Stimulated activated CD4-positive, alpha-beta T cell treated with anti-CD3 and anti-CD28 coated beads, Interleukin-1b, Interleukin-23, amount 100 ng/mL, for 24 hours (primary cell): ENCODE data around the gene VWC2.

Source experiments
- DNase-seq, 4 experiments: peaks; one replicate each; pipeline ENCODE4 v3.0.0-alpha.2; 2020; ENCODE audit warnings: low read depth in 4 of 4, low spot score in 1 of 4

Gene VWC2

GRCh38 chr7:49773218-49773935 lies at the start of gene VWC2:
Gene VWC2 (plus strand): TSS chr7:49773638. CDS start chr7:49775436, 1,798 bp downstream.
- DNase-seq: no peak

DNA sequence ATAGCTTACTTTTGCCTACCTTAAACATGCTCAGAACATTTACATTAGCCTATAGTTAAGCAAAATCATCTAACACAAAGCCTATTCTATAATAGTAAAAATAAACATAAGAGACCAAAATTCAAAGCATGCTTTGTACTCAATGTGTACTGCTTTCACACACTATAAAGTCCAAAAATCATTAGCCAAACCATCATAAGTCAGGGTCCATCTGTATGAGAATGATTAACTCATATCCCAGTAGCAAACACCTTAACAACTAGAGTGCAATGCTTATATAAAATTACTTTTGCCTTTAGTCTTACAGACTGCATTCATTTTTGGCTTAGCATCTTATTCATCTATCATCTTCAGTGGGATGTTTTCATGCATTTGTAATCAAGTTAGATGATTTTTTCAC lies 49.4 kb upstream of the VWC2 start:
- no peak for DNase-seq

DNA sequence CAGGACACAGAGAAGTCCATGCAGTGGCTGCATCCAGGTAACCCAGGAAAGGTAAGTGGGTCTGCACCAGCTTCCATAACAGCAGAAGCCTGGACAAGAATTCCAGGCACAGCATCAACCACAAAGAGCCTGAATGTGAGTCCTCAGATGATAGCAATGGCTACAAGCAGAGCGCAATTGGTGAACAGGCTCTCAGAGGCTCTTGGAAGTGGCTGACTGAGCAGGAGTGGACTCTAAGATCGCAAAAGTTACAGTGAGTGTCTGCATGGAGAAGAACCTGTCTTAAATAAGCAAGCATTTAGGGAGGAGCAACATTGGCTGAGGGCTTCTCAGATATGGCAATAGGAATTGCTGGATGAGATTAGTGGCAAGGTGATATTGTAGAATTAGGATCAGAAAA lies 41.6 kb upstream of the VWC2 start:
- no peak for DNase-seq

GRCh38 chr7:49762666-49763065 lies 10.8 kb upstream of the VWC2 start:
- DNase-seq: no peak

DNA sequence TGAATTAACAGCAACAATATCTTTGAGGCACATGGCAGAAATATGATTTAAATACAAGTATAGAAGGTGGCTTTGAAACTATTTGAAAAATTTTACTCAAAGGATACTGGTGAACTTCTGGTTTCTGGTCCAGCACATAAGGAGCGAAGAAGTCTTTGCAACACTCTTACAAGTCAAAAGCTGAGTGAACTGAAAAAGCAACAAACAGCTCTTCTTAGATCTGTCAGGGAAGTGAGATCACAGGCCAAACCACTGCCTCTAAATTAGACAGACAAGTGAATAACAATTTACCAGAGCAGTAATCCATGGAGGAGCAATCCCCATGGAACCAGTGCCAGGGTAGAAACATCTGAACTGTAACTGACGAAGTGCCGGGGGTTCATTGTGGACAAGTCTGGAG lies 9.6 kb upstream of the VWC2 start:
- DNase-seq: no peak

- no peak for DNase-seq
These were observed 6.5 kb upstream of the VWC2 start for GRCh38 chr7:49766966-49767365.

DNA sequence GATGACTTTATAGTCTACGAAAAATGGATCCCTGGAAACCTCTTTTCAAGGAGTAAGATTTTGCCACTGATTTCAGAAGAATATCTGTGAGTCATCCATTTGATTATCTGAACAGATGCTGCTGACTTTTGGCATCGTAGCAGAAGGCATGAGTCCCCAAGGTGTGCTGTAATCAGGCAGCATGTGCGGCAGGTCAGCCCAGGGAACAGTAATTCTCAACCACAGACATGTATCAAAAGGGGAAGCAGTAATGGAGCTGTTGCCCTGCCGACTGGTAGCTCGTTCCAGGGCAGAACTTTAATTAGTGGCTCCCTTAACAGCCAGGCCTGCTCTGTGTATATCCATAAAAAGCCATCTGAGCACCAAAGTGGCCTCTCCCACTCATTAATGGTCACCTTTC lies 5.7 kb upstream of the VWC2 start:
- DNase-seq: no peak

GRCh38 chr7:49768254-49768653 lies 5.2 kb upstream of the VWC2 start:
- DNase-seq: no peak

DNA sequence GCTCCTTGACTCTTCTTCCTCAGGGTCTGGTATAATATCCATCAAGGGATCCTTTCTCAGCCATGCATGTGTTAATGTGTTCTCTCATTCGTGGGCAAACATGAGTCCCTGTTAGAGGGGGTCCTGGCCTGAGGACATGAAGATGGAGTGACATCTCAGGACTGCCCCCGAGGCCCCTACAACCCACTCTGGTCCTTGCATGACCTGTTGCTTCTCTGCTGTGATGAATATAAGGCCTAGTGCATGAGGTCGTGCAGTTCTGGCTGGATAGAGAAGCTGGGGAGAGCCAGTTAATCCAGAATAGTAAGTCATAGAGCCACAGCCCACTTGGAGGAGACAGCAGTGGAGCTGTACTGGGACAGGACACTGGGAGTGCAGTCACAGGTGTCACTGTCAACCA lies 4.6 kb upstream of the VWC2 start:
- no peak for DNase-seq

GRCh38 chr7:49769285-49769857 lies 4.1 kb upstream of the VWC2 start:
- no peak for DNase-seq

- DNase-seq: no peak
These were observed 2.6 kb upstream of the VWC2 start for GRCh38 chr7:49770838-49771237.

DNA sequence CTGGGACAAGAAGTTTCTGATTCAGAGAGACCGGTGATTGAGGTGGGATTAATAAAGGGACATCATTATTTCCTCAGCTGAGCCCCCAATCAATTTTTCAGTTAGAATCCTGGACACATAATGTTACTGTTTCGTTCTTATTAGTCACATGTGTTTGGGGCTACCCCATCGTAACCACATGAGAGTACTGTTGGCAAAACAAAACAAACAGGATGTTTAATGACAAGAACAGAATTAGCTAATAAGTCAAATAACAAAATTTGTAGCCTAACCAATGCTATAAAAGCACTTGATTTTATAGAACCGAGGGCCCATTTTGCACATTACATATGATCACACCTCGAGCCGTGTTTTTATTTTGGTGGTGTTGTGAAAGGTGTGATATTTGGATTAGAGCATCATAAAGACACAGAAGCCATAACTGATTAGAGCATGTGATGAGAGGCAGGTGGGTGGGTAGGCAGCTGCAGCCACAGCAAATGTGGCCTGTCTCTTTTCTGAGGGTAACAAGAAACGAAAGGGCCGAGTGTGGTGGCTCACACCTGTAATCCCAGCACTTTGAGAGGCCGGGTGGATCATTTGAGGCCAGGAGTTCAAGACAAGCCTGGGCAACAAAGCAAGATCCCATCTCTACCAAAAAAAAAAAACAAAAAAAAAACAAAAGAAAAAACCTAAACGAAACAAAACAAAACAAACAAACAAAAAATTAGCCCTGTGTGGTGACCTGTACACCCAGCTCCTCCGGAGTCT lies 1.8 kb upstream of the VWC2 start:
- DNase-seq: no peak

- DNase-seq: no peak
These were observed 571 bp upstream of the VWC2 start for GRCh38 chr7:49772916-49773217.

DNA sequence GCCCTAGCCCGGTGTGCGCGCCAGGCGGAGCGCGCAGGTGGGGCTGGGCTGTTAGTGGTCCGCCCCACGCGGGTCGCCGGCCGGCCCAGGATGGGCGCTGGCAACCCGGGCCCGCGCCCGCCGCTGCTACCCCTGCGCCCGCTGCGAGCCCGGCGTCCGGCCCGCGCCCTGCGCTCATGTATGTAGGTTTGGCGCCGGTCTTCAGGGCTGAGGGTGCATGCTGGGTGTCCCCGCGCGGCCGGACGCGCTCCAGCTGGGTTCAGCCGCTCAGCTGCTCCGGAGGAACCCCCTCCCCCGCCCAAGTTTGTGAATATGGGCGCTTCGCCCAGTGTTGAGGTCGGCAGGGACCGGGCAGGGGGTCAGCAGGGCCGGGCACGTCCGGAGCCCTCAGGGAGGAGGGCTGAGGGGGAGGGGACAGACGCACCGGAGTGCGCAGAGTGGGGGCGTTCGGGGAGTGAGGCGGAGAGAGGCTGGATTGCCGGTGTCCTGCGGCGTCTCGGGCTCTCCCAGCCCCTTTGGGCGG lies 559 bp downstream of the VWC2 start:
- DNase-seq: no peak

GRCh38 chr7:49774459-49775064 lies 1.1 kb downstream of the VWC2 start:
- DNase-seq: no peak

DNA sequence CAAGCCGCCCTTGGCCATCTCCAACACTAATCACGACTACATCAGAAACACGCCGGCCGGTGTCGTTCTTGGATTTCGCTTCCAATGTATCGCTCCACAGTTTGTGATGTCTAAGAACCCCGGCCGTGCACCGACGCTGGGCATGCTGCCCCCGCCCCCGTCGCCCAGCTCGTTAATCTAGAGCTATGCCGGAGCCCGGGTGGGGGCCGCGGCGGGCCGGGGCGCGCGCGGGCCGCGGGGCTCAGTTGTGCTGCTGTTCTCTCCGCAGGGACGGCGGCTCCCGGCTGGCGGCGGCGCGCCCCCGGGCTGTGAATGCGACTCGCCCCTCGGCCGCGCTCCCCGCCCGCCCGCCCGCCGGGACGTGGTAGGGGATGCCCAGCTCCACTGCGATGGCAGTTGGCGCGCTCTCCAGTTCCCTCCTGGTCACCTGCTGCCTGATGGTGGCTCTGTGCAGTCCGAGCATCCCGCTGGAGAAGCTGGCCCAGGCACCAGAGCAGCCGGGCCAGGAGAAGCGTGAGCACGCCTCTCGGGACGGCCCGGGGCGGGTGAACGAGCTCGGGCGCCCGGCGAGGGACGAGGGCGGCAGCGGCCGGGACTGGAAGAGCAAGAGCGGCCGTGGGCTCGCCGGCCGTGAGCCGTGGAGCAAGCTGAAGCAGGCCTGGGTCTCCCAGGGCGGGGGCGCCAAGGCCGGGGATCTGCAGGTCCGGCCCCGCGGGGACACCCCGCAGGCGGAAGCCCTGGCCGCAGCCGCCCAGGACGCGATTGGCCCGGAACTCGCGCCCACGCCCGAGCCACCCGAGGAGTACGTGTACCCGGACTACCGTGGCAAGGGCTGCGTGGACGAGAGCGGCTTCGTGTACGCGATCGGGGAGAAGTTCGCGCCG lies 1.9 kb downstream of the VWC2 start:
- DNase-seq: no peak

DNA sequence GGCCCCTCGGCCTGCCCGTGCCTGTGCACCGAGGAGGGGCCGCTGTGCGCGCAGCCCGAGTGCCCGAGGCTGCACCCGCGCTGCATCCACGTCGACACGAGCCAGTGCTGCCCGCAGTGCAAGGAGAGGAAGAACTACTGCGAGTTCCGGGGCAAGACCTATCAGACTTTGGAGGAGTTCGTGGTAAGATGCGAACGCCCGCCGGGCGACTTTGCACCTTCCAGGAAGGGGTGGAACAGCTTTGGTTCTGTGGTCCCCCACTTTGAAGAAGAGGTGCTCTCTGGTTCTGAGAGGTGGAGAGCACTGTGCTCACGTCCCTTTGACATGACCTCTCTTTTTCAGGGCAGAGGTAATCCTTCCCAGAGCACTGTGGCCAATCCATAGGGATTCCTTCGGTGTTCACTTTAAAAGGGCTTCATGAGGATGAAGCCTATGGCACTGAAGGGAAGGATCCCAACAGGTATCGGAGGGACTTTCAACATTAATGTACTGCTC lies 2.6 kb downstream of the VWC2 start:
- DNase-seq: no peak

DNA sequence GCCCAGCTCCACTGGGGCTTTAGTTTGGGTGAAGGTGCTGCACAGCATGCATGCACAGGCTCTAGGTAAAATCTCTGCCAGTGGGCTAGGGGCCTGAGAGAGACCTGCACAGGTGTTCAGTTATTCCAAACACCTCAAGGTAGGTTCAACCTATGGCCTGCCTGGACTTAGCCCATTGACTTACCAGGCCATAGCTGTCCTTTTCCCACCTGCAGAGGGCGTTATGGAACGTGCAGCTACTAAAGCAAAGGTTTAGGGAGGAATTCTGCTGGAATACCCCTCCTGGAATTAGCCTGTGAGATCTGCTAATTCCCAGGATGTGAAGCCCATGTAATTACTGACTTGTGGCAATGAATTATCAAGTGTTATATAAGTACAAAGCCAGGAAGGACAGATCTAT lies 3.6 kb downstream of the VWC2 start:
- no peak for DNase-seq

DNA sequence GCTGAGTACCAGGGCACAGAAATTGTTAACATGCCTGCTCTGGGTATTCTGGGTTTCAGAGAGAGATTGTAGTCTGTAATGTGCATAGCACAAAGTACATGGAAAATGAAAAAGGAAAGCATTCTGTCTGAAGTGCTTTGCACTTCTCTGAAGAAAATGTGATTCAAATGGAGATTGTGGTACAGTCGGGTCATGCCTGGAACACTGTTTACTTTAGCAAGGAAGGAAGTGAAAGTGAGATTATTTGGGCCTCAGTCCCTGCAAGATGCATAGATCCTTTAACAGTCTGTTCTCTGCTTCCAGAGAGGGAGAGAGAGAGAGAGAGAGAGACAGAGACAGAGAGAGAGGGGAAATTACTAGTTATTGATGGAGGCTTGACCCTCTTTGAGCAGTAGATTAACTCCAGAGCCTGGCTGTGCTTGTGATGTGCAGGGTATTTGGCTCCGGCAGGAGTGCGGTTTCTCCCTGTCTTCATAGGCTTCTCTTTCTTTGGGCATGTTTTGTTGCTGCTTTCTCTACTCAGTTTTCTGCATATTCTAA lies 5.4 kb downstream of the VWC2 start:
- no peak for DNase-seq

- DNase-seq: no peak
These were observed 7.5 kb downstream of the VWC2 start for GRCh38 chr7:49780953-49781352.

DNA sequence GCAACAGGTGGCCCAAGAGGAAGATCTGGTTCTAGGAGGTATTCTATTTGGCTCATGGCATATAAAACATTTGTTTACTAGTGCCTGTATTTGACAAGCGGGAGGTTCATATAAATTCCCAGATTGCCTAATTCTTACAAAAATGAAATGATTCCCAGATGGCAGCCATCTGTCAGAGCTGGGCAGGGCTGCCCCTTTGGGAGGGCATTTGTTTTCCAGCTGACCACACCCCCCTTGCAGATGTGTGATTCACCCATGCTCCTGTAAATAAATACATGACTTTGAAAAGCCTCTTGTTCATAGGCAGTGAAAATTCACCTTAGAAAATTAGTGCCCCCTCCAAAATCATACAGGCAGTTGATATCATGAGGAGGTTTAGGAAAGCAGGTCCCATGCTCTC lies 8.6 kb downstream of the VWC2 start:
- no peak for DNase-seq
